Inferior parietal cortex (tissue), 1 donor: ENCODE measurements around the gene ZNF2.

Source experiments
- DNase-seq: peaks from one replicate; pipeline ENCODE4 v3.0.0-alpha.2; 2016; ENCODE audit errors: extremely low spot score

The ZNF2 gene

GRCh38 chr2:95165371-95166064, at the start of gene ZNF2:
TSS of gene ZNF2 (plus strand) at chr2:95165809. CDS start at chr2:95176227, 10,418 bp downstream.
- peak; percentile 100 for DNase-seq

- DNase-seq = no peak
Observed at GRCh38 chr2:95121093-95121406, 44.6 kb upstream of the ZNF2 start.

- DNase-seq = peak; percentile 77
Observed at GRCh38 chr2:95121407-95122196, 44.0 kb upstream of the ZNF2 start, which contains the start of gene MRPS5. TSS of gene MRPS5 (minus strand) at chr2:95121808. CDS start at chr2:95121791, 17 bp downstream.

- DNase-seq = no peak
Observed at GRCh38 chr2:95122197-95122551, 43.4 kb upstream of the ZNF2 start.

- no peak for DNase-seq
Observed at GRCh38 chr2:95138702-95139101, 26.9 kb upstream of the ZNF2 start.

GRCh38 chr2:95143838-95144237, 21.8 kb upstream of the ZNF2 start:
- DNase-seq = no peak

- no peak for DNase-seq
Observed at GRCh38 chr2:95149397-95149984, 16.1 kb upstream of the ZNF2 start.

GRCh38 chr2:95158441-95158840, 7.2 kb upstream of the ZNF2 start:
- no peak for DNase-seq

- peak; percentile 32 for DNase-seq
Observed at GRCh38 chr2:95158891-95159619, 6.6 kb upstream of the ZNF2 start.

GRCh38 chr2:95159690-95160449, 5.7 kb upstream of the ZNF2 start, which contains the start of gene ZNF514:
TSS of gene ZNF514 (minus strand) at chr2:95159848. CDS start at chr2:95153253, 6,595 bp downstream.
- peak; percentile 73 for DNase-seq

GRCh38 chr2:95165030-95165370, 609 bp upstream of the ZNF2 start:
- DNase-seq = no peak

GRCh38 chr2:95166065-95166763, 605 bp downstream of the ZNF2 start:
- no peak for DNase-seq

- DNase-seq = no peak
Observed at GRCh38 chr2:95171902-95172301, 6.3 kb downstream of the ZNF2 start.

- no peak for DNase-seq
Observed at GRCh38 chr2:95174031-95174542, 8.5 kb downstream of the ZNF2 start.

GRCh38 chr2:95179451-95179850, 13.8 kb downstream of the ZNF2 start:
- DNase-seq = no peak

GRCh38 chr2:95181774-95182173, 16.2 kb downstream of the ZNF2 start:
- no peak for DNase-seq

GRCh38 chr2:95185197-95185596, 19.6 kb downstream of the ZNF2 start:
- DNase-seq = peak; percentile 29

- no peak for DNase-seq
Observed at GRCh38 chr2:95185973-95186372, 20.4 kb downstream of the ZNF2 start.

- peak; percentile 52 for DNase-seq
Observed at GRCh38 chr2:95192956-95193355, 27.3 kb downstream of the ZNF2 start.

GRCh38 chr2:95203911-95204310, 38.3 kb downstream of the ZNF2 start:
- DNase-seq = no peak

GRCh38 chr2:95204396-95204795, 38.8 kb downstream of the ZNF2 start:
- no peak for DNase-seq
